Caco-2 (cell line): Measurements from ENCODE around the gene PTGS1. TPM values are rescaled to one million over a fixed set of nuclear protein-coding genes. Genes with fewer than 3 reads are reported as not detected.

ENCODE experiments used
- BruUV-seq: library from RNA; stranded (reverse); fragments of 400-500 nt; replicated peaks from 2 replicates; lab custom pipeline; 2021; lab: Mats Ljungman, UMichigan
- CTCF ChIA-PET: fragments of 300-600 bp; sonication (Branson Sonifier 250); formaldehyde crosslinking; loops from one replicate; lab custom pipeline; 2022; ENCODE audit warnings: antibody characterized with exemption; lab: Charles Lee
- POLR2A ChIA-PET: fragments of 300-600 bp; sonication (Branson Sonifier 250); formaldehyde crosslinking; loops from one replicate; lab custom pipeline; 2022; ENCODE audit warnings: antibody characterized with exemption; lab: Charles Lee
- DNase-seq, 2 experiments: peaks; one replicate each; pipeline versions ENCODE4 v3.0.0 to v3.0.0-alpha.2; 2020 to 2022
- H3K27me3 ChIP-seq: replicated peaks from 2 replicates; pipeline ENCODE4 v1.6.0; 2011; ENCODE audit warnings: low read length; ENCODE audit not compliant: control insufficient read depth, insufficient read depth
- H3K36me3 ChIP-seq: 2 replicates; pipeline ENCODE4 v1.5.1; 2011; ENCODE audit warnings: low read length; ENCODE audit not compliant: control insufficient read depth, insufficient read depth
- H3K4me1 ChIP-seq: fragments of 250-450 bp; sonication (Bioruptor Pico); 2 replicates; pipeline ENCODE4 v1.5.1; 2020; ENCODE audit warnings: mild to moderate bottlenecking
- H3K4me3 ChIP-seq: 2 replicates; pipeline ENCODE4 v1.5.1; 2011; ENCODE audit warnings: low read depth, mild to moderate bottlenecking, control low read depth, low read length
- H3K9me3 ChIP-seq: fragments of 250-450 bp; sonication (Bioruptor Pico); 2 replicates; pipeline ENCODE4 v1.5.1; 2020; ENCODE audit warnings: mild to moderate bottlenecking, moderate library complexity
- H3K27ac Mint-ChIP-seq: one replicate; pipeline ENCODE4 v1.8.0; 2022; ENCODE audit warnings: mixed read lengths; ENCODE audit not compliant: unreplicated experiment
- H3K27me3 Mint-ChIP-seq: one replicate; pipeline ENCODE4 v1.8.0; 2022; ENCODE audit warnings: mixed read lengths; ENCODE audit not compliant: insufficient read depth, unreplicated experiment
- H3K36me3 Mint-ChIP-seq: one replicate; pipeline ENCODE4 v1.8.0; 2022; ENCODE audit warnings: mild to moderate bottlenecking, mixed read lengths; ENCODE audit not compliant: insufficient read depth, unreplicated experiment
- H3K4me1 Mint-ChIP-seq: one replicate; pipeline ENCODE4 v1.8.0; 2022; ENCODE audit warnings: low read depth, mixed read lengths; ENCODE audit not compliant: unreplicated experiment
- H3K4me3 Mint-ChIP-seq: one replicate; pipeline ENCODE4 v1.8.0; 2022; ENCODE audit warnings: mild to moderate bottlenecking, moderate library complexity, mixed read lengths; ENCODE audit not compliant: unreplicated experiment
- H3K9me3 Mint-ChIP-seq: one replicate; pipeline ENCODE4 v1.8.0; 2022; ENCODE audit warnings: mixed read lengths; ENCODE audit not compliant: unreplicated experiment
- intact Hi-C: fragments of 100-400 bp; cut with micrococcal nuclease; formaldehyde crosslinking; loops from one replicate; pipeline ENCODE4 v1.10.0; 2022; ENCODE audit not compliant: unreplicated experiment
- total RNA-seq: library from RNA; stranded (reverse); gene quantifications from 2 replicates; pipeline ENCODE4 v1.2.3, GENCODE V29; 2022
- TF ChIP-seq, protein P1 (sequence below), 2 experiments: fragments of 200-600 bp in 1 of 2; IDR thresholded peaks; 1 replicate in 1 of 2; 2 replicates in 1 of 2; pipeline versions ENCODE4 v1.5.1 to v1.8.0; 2011 to 2022; ENCODE audit warnings: antibody characterized with exemption in 1 of 2, control low read depth in 1 of 2, inconsistent platforms in 1 of 2, low read depth in 1 of 2, low read length in 1 of 2, mild to moderate bottlenecking in 1 of 2, moderate library complexity in 1 of 2; ENCODE audit not compliant: insufficient read depth in 1 of 2, severe bottlenecking in 1 of 2, unreplicated experiment in 1 of 2

PTGS1 gene
- total RNA-seq, 1 experiment from 2014 or later: 0.29 TPM

GRCh38 chr9:122401896-122402295 is 31.1 kb downstream of the PTGS1 start:
- Histone ChIP-seq H3K4me1 (no peaks in the 10 kb centered on the region), H3K36me3 (no peaks in the 10 kb centered on the region), H3K4me3 (no peak overlapping the region), H3K9me3 (no peaks in the 10 kb centered on the region), H3K27me3 (no peaks in the 10 kb centered on the region)
- no peak overlapping the region for H3K4me3 Mint-ChIP-seq
- H3K4me1 Mint-ChIP-seq: no peaks in the 10 kb centered on the region
- H3K27ac Mint-ChIP-seq: no peak overlapping the region
- intact Hi-C loops: no loop called here
- no peaks in the 10 kb centered on the region for H3K9me3 Mint-ChIP-seq
- DNase-seq: no peak
- ChIA-PET POLR2A (no interaction called here), CTCF (no interaction called here)
- no peaks in the 10 kb centered on the region for H3K27me3 Mint-ChIP-seq
- no TSS peak for BruUV-seq
- TF ChIP-seq, protein P1, sequence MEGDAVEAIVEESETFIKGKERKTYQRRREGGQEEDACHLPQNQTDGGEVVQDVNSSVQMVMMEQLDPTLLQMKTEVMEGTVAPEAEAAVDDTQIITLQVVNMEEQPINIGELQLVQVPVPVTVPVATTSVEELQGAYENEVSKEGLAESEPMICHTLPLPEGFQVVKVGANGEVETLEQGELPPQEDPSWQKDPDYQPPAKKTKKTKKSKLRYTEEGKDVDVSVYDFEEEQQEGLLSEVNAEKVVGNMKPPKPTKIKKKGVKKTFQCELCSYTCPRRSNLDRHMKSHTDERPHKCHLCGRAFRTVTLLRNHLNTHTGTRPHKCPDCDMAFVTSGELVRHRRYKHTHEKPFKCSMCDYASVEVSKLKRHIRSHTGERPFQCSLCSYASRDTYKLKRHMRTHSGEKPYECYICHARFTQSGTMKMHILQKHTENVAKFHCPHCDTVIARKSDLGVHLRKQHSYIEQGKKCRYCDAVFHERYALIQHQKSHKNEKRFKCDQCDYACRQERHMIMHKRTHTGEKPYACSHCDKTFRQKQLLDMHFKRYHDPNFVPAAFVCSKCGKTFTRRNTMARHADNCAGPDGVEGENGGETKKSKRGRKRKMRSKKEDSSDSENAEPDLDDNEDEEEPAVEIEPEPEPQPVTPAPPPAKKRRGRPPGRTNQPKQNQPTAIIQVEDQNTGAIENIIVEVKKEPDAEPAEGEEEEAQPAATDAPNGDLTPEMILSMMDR (IDR thresholded peaks at IDR 0.05; ENCODE audit: insufficient read depth in 1 of 2, low read depth in 1 of 2, low read length in 1 of 2, severe bottlenecking in 1 of 2, unreplicated experiment in 1 of 2): no peak
- H3K36me3 Mint-ChIP-seq: no peaks in the 10 kb centered on the region

- Mint-ChIP-seq H3K36me3 (no peaks in the 10 kb centered on the region), H3K4me3 (no peak overlapping the region), H3K4me1 (no peaks in the 10 kb centered on the region), H3K27ac (no peak overlapping the region), H3K27me3 (no peaks in the 10 kb centered on the region), H3K9me3 (no peaks in the 10 kb centered on the region)
- no TSS peak for BruUV-seq
- ChIA-PET POLR2A (no interaction called here), CTCF (no interaction called here)
- Histone ChIP-seq H3K9me3 (no peaks in the 10 kb centered on the region), H3K4me3 (no peak overlapping the region), H3K27me3 (no peaks in the 10 kb centered on the region), H3K4me1 (no peaks in the 10 kb centered on the region), H3K36me3 (no peaks in the 10 kb centered on the region)
- intact Hi-C loops: no loop called here
- no peak for DNase-seq
- TF ChIP-seq, protein P1 (IDR thresholded peaks at IDR 0.05; ENCODE audit: insufficient read depth in 1 of 2, low read depth in 1 of 2, low read length in 1 of 2, severe bottlenecking in 1 of 2, unreplicated experiment in 1 of 2): no peak
Measured at GRCh38 chr9:122402403-122402871, 31.6 kb downstream of the PTGS1 start.

- Histone ChIP-seq H3K4me3 (no peak overlapping the region), H3K9me3 (no peaks in the 10 kb centered on the region), H3K36me3 (no peaks in the 10 kb centered on the region), H3K27me3 (no peaks in the 10 kb centered on the region), H3K4me1 (no peaks in the 10 kb centered on the region)
- TF ChIP-seq, protein P1 (IDR thresholded peaks at IDR 0.05; ENCODE audit: insufficient read depth in 1 of 2, low read depth in 1 of 2, low read length in 1 of 2, severe bottlenecking in 1 of 2, unreplicated experiment in 1 of 2): no peak
- ChIA-PET CTCF (no interaction called here), POLR2A (no interaction called here)
- H3K27ac Mint-ChIP-seq: no peak overlapping the region
- no peaks in the 10 kb centered on the region for H3K4me1 Mint-ChIP-seq
- H3K9me3 Mint-ChIP-seq: no peaks in the 10 kb centered on the region
- no TSS peak for BruUV-seq
- H3K27me3 Mint-ChIP-seq: no peaks in the 10 kb centered on the region
- H3K4me3 Mint-ChIP-seq: no peak overlapping the region
- no peak for DNase-seq
- intact Hi-C loops: no loop called here
- H3K36me3 Mint-ChIP-seq: no peaks in the 10 kb centered on the region
Measured at GRCh38 chr9:122402874-122403273, 32.0 kb downstream of the PTGS1 start.
